Measurements from ENCODE around the gene KANSL1L.

The KANSL1L gene

DNA sequence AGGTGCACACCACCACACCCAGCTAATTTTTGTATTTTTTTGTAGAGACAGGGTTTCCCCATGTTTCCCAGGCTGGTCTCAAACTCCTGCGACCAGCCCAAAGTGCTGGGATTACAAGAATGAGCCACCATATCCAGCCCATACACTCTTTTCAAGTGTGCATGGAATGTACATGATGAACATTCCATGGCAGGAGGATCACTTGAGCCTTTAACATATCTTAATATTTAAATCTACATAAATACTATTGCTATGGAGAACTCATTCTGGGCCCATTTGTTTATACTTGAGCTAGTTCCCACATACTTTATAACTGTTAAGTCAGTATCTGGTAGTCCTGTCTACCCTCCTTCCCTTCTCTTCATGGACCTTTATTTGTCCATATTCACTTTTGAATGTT is 120.3 kb downstream of the KANSL1L start:
- peaks cover 8% of the 10 kb centered on the region for H3K9me3 Mint-ChIP-seq
- DNase-seq (ENCODE audit: low spot score in 2 of 2) (no peak), ATAC-seq (no peak)
- no peaks in the 10 kb centered on the region for H3K36me3 Mint-ChIP-seq
- no peak overlapping the region for H3K27ac Mint-ChIP-seq
- no peak overlapping the region for H3K4me3 Mint-ChIP-seq
- H3K4me1 Mint-ChIP-seq: no peaks in the 10 kb centered on the region

DNA sequence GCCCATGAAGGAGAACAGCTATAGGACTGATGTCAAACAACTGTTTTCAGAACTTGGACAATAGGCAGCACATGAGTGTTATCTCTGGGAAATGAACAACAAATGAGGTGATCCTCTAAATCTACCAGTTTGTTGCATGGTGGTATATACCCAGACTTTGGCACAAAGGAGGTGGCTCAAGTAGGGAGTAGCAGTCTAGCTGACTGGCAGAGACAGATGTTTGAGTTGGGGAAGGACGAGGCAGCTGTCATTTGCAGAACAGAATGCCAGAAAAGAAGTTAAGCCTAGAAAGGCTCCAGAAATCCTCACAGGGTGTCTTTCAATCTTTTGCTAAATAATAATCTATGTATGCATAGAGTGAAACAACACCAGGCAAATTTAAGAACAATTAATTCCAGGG is 121.4 kb downstream of the KANSL1L start:
- Mint-ChIP-seq H3K27ac (no peak overlapping the region), H3K4me3 (no peak overlapping the region), H3K4me1 (no peaks in the 10 kb centered on the region), H3K36me3 (no peaks in the 10 kb centered on the region), H3K9me3 (peaks cover 3% of the 10 kb centered on the region)
- ATAC-seq (no peak), DNase-seq (ENCODE audit: low spot score in 2 of 2) (no peak)

- no peak for ATAC-seq
- Mint-ChIP-seq H3K4me1 (no peaks in the 10 kb centered on the region), H3K4me3 (no peak overlapping the region), H3K36me3 (no peaks in the 10 kb centered on the region), H3K27ac (no peak overlapping the region), H3K9me3 (no peaks in the 10 kb centered on the region)
- DNase-seq (ENCODE audit: low spot score in 2 of 2): no peak
These were observed 124.2 kb downstream of the KANSL1L start for GRCh38 chr2:210046851-210047500.

DNA sequence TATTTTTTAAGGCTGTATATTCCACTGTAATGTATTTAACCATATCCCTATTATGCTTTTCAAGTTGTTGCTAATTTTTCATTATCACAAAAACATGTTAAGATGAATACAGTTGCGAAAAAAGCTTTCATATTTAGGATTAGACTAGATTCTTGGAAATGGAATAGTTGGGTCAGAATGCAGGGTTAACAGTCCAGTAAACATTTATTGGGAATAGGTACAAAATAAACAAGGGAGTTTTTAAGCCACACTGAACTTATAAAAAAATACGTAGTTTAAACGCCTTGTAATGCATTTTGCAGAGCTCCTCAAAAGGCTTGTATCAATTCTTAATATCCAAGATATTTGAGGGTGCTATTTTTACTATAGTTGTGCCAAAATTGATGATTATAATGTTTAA is 133.1 kb downstream of the KANSL1L start:
- ATAC-seq (no peak), DNase-seq (ENCODE audit: low spot score in 2 of 2) (no peak)
- H3K36me3 Mint-ChIP-seq: peaks cover 6% of the 10 kb centered on the region
- no peak overlapping the region for H3K4me3 Mint-ChIP-seq
- H3K4me1 Mint-ChIP-seq: peaks cover 10% of the 10 kb centered on the region
- no peak overlapping the region for H3K27ac Mint-ChIP-seq
- H3K9me3 Mint-ChIP-seq: no peaks in the 10 kb centered on the region

- ATAC-seq (no peak), DNase-seq (ENCODE audit: low spot score in 2 of 2) (no peak)
These were observed 135.5 kb downstream of the KANSL1L start for GRCh38 chr2:210035679-210036078.

DNA sequence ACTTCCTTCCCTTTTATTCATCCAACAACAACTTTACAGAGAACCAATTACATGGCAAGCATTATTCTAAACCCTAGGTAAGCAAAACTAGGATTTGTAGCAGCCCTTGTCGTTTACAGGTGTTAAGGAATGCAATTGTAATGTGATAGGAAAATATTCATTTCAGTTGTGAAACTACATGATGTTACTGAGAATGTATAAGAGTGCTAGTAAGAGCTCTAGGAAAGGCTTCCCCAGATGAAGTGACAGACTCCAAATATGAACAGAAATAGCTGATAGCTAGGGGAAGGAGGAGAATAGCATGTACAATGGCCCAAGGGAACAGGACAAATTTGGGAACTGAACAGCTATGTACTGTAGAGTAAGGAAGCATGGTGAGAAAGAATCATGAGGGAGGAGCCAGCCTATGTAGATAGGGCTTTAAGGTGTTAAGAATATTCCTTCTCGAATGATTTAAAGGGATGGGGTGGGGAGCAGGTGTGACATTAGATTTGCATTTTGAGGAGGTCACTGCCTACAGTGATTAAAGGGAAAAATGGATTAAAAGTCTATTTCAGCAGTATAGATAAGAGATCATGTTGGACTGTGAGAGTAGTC is 137.0 kb downstream of the KANSL1L start:
- Mint-ChIP-seq H3K36me3 (peaks cover 6% of the 10 kb centered on the region), H3K9me3 (no peaks in the 10 kb centered on the region), H3K4me3 (no peak overlapping the region), H3K27ac (no peak overlapping the region), H3K4me1 (peaks cover 10% of the 10 kb centered on the region)
- peak; percentile 28 for ATAC-seq
- DNase-seq (ENCODE audit: low spot score in 2 of 2): no peak

More at GRCh38 chr2:210035679-210036078, 135.5 kb downstream of the KANSL1L start:
- peaks cover 6% of the 10 kb centered on the region for H3K36me3 Mint-ChIP-seq
- no peak overlapping the region for H3K4me3 Mint-ChIP-seq
- no peaks in the 10 kb centered on the region for H3K9me3 Mint-ChIP-seq
- H3K27ac Mint-ChIP-seq: no peak overlapping the region
- peaks cover 10% of the 10 kb centered on the region for H3K4me1 Mint-ChIP-seq

- H3K36me3 Mint-ChIP-seq: peaks cover 43% of the 10 kb centered on the region
These were observed 143.0 kb downstream of the KANSL1L start for GRCh38 chr2:210028178-210028577.

GRCh38 chr2:210027608-210028007 is 143.6 kb downstream of the KANSL1L start:
- no peak overlapping the region for H3K4me3 Mint-ChIP-seq
- H3K36me3 Mint-ChIP-seq: peaks cover 48% of the 10 kb centered on the region
- H3K27ac Mint-ChIP-seq: no peak overlapping the region

More at GRCh38 chr2:210028178-210028577, 143.0 kb downstream of the KANSL1L start:
- ATAC-seq: no peak
- H3K9me3 Mint-ChIP-seq: no peaks in the 10 kb centered on the region
- H3K4me3 Mint-ChIP-seq: no peak overlapping the region
- H3K27ac Mint-ChIP-seq: no peak overlapping the region
- DNase-seq (ENCODE audit: low spot score in 2 of 2): no peak
- no peaks in the 10 kb centered on the region for H3K4me1 Mint-ChIP-seq

GRCh38 chr2:210022824-210023223 is 148.4 kb downstream of the KANSL1L start:
- H3K27ac Mint-ChIP-seq: no peak overlapping the region
- no peak overlapping the region for H3K4me3 Mint-ChIP-seq
- H3K36me3 Mint-ChIP-seq: peaks cover 90% of the 10 kb centered on the region
- no peak for ATAC-seq
- no peaks in the 10 kb centered on the region for H3K4me1 Mint-ChIP-seq
- no peaks in the 10 kb centered on the region for H3K9me3 Mint-ChIP-seq
- no peak for DNase-seq (ENCODE audit: low spot score in 2 of 2)

More at GRCh38 chr2:210027608-210028007, 143.6 kb downstream of the KANSL1L start:
- Mint-ChIP-seq H3K9me3 (no peaks in the 10 kb centered on the region), H3K4me1 (no peaks in the 10 kb centered on the region)
- ATAC-seq (no peak), DNase-seq (ENCODE audit: low spot score in 2 of 2) (no peak)

- Mint-ChIP-seq H3K4me1 (peaks cover 3% of the 10 kb centered on the region), H3K27ac (no peak overlapping the region), H3K36me3 (peaks cover 98% of the 10 kb centered on the region), H3K4me3 (no peak overlapping the region), H3K9me3 (no peaks in the 10 kb centered on the region)
- ATAC-seq: no peak
- no peak for DNase-seq (ENCODE audit: low spot score in 2 of 2)
These were observed 151.1 kb downstream of the KANSL1L start for GRCh38 chr2:210020138-210020537.

- no peak for DNase-seq (ENCODE audit: low spot score in 2 of 2)
- H3K27ac Mint-ChIP-seq: no peak overlapping the region
- no peaks in the 10 kb centered on the region for H3K9me3 Mint-ChIP-seq
These were observed 161.3 kb downstream of the KANSL1L start for GRCh38 chr2:210009896-210010295.

DNA sequence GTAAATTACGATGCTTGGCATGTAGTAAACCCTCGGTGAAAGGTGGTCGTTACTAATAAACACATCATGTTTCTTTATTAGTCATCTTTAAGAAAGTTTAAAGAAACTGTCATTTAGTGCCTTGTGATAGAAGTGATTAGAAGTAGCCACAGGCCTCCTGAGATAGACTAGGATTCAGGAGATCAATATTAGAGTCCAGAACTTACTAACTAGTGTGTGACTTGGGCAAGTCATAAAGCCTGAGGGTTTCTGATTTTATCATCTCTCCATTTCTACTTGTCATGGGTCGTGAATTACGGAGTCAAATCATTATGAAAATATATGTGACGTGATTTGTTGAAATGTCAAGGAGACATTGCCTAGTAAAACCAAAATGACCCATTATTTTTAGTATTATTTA is 162.1 kb downstream of the KANSL1L start:
- Mint-ChIP-seq H3K36me3 (peaks cover 77% of the 10 kb centered on the region), H3K4me1 (peaks cover 61% of the 10 kb centered on the region)
- peak; percentile 97 for ATAC-seq

More at GRCh38 chr2:210009896-210010295, 161.3 kb downstream of the KANSL1L start:
- Mint-ChIP-seq H3K36me3 (peaks cover 77% of the 10 kb centered on the region), H3K4me3 (no peak overlapping the region), H3K4me1 (peaks cover 55% of the 10 kb centered on the region)
- no peak for ATAC-seq

GRCh38 chr2:210007895-210008294 is 163.3 kb downstream of the KANSL1L start:
- H3K4me1 Mint-ChIP-seq: peaks cover 63% of the 10 kb centered on the region
- DNase-seq (ENCODE audit: low spot score in 2 of 2): no peak
- peaks cover 74% of the 10 kb centered on the region for H3K36me3 Mint-ChIP-seq
- peak overlapping the region; percentile 35 for H3K27ac Mint-ChIP-seq
- ATAC-seq: no peak
- no peaks in the 10 kb centered on the region for H3K9me3 Mint-ChIP-seq
- no peak overlapping the region for H3K4me3 Mint-ChIP-seq

More for the DNA sequence above, 162.1 kb downstream of the KANSL1L start:
- Mint-ChIP-seq H3K9me3 (no peaks in the 10 kb centered on the region), H3K4me3 (no peak overlapping the region), H3K27ac (peak overlapping the region; percentile 48)
- no peak for DNase-seq (ENCODE audit: low spot score in 2 of 2)

DNA sequence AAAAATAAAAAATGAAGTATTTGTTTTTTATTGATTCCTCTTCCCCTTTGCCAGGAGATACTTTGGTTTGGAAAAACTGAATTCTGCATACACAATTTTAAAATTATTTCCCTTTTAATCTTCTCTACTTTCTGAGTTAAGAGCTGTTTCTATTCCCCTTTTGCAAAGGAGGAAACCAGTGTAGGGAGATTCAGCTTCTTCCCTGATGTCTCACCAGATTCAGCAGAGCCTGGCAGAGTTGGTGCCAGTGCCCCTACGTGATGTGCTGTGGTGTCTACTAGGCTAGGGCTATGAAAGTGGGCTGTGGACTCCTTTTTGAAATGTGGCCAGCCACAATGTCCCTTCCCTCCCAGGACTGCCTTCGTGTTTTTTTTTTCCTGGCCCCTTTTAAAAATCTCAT is 166.3 kb downstream of the KANSL1L start:
- Mint-ChIP-seq H3K9me3 (no peaks in the 10 kb centered on the region), H3K4me3 (peak overlapping the region; percentile 97), H3K27ac (no peak overlapping the region), H3K4me1 (peaks cover 58% of the 10 kb centered on the region), H3K36me3 (peaks cover 58% of the 10 kb centered on the region)
- ATAC-seq: no peak
- no peak for DNase-seq (ENCODE audit: low spot score in 2 of 2)

- ATAC-seq: no peak
- H3K4me1 Mint-ChIP-seq: peaks cover 54% of the 10 kb centered on the region
- H3K36me3 Mint-ChIP-seq: peaks cover 43% of the 10 kb centered on the region
- H3K9me3 Mint-ChIP-seq: no peaks in the 10 kb centered on the region
- H3K4me3 Mint-ChIP-seq: peak overlapping the region; percentile 97
- peak overlapping the region; percentile 96 for H3K27ac Mint-ChIP-seq
- no peak for DNase-seq (ENCODE audit: low spot score in 2 of 2)
These were observed 167.8 kb downstream of the KANSL1L start for GRCh38 chr2:210003359-210003758.
